HUES6 (cell line): ENCODE data around the gene SRR.
"Not testable (repeated sequence)": the region's sequence is repeated elsewhere in the genome, so short reads cannot be mapped to it uniquely, and the experiment has no call there.

Experiments used
- H3K27ac ChIP-seq: 2 replicates; pipeline ENCODE4 v1.7.0; 2013; ENCODE audit warnings: low read depth, mild to moderate bottlenecking, low read length, inconsistent platforms
- H3K27me3 ChIP-seq: 2 replicates; pipeline ENCODE4 v1.6.1; 2013; ENCODE audit warnings: low read length; ENCODE audit not compliant: control insufficient read depth, insufficient read depth
- H3K36me3 ChIP-seq: 2 replicates; pipeline ENCODE4 v1.6.1; 2013; ENCODE audit warnings: low read length; ENCODE audit not compliant: control insufficient read depth, insufficient read depth
- H3K4me1 ChIP-seq: 2 replicates; pipeline ENCODE4 v1.6.1; 2013; ENCODE audit warnings: low read length; ENCODE audit not compliant: control insufficient read depth, insufficient read depth
- H3K4me3 ChIP-seq: 2 replicates; pipeline ENCODE4 v1.5.1; 2013; ENCODE audit warnings: low read depth, low read length
- H3K9ac ChIP-seq: one replicate; pipeline ENCODE4 v1.6.1; 2013; ENCODE audit warnings: mild to moderate bottlenecking, low read length
- H3K9me3 ChIP-seq: 2 replicates; pipeline ENCODE4 v1.6.1; 2013; ENCODE audit warnings: low read depth, low read length; ENCODE audit not compliant: control insufficient read depth, insufficient read depth

SRR gene, protein sequence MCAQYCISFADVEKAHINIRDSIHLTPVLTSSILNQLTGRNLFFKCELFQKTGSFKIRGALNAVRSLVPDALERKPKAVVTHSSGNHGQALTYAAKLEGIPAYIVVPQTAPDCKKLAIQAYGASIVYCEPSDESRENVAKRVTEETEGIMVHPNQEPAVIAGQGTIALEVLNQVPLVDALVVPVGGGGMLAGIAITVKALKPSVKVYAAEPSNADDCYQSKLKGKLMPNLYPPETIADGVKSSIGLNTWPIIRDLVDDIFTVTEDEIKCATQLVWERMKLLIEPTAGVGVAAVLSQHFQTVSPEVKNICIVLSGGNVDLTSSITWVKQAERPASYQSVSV

DNA sequence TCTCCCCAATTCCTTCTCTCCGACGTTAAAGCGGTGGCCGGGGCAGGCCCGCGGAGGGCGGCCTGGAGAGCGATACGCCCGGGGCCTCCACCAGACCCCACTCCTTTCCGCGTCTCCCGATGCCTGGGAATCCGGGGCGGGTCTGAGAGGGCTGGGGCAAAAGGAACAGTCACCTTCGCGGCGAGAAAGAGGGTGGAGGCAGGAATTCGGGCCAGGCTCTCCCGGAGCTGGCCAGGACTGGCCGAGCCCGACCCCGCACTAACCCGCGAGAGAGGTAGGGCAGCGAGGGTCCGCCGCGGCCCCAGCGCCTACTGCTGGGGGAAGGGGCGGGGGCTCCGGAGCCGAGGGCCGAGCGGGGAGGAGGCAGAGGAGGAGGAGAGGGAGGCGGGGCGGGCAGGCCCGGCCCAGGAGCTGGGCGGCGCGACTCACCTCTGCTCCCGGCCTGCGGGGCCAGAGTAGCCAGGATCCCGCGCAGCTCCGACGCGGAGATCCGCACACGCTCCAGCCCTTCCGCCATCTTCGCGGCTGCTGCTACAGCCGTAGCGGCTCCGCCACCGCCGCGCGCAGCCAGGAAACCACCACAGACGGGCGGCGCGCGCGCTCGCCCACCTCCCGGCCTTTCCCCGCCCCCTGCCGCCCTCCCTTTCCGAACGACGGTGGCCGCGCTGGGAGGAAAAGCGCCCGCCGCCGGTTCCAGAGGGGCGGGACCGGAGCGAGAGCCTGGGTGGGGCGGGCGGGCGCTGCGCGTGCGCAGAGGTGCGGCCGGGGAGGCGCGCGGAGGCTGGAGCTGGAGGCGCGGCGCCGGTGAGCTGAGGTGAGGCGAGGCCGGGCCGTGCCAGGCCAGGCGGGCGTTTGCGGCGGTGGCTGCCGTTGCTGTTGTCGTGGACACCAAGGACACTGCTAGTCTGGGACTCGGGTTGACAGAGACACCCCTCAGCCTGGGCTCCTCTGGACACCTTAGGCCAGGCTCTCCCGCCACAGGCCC, at the start of gene SRR, which contains the start of gene SMG6:
Gene SRR (plus strand): TSS at position 747 of the 985 bp plus-strand sequence. CDS start 11,611 bp downstream, outside the sequence.
Gene SMG6 (minus strand): TSS at position 582 of the 985 bp plus-strand sequence. CDS start 65 bp downstream, at position 517.
- no peaks in the 10 kb centered on the region for H3K27me3 ChIP-seq
- no peaks in the 10 kb centered on the region for H3K4me1 ChIP-seq
- H3K27ac ChIP-seq, result peak within 1 kb of the TSS; percentile 68
- peaks cover 18% of the 10 kb centered on the region for H3K36me3 ChIP-seq
- H3K4me3 ChIP-seq, result peak within 1 kb of the TSS; percentile 81
- H3K9ac ChIP-seq, result peak within 1 kb of the TSS; percentile 85
- H3K9me3 ChIP-seq, result no peaks in the 10 kb centered on the region

DNA sequence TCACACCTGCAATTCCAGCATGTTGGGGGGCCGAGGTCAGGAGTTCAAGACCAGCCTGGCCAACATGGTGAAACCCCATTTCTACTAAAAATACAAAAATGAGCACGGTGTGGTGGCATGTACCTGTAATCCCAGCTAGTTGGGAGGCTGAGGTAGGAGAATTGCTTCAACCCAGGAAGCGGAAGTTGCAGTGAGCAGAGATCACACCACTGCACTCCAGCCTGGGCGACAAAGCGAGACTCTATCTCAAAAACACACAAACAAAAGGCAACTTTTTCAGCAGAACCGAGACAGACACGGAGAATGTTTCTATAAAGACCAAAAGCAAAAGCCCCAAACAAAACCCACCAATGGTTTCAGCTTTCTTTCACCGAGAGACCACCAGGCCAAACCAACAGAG, 44.9 kb upstream of the SRR start:
- H3K36me3 ChIP-seq, result peaks cover 13% of the 10 kb centered on the region
- H3K27me3 ChIP-seq, H3K9me3 ChIP-seq, H3K4me3 ChIP-seq, H3K27ac ChIP-seq, H3K9ac ChIP-seq, H3K4me1 ChIP-seq: not testable (repeated sequence)

DNA sequence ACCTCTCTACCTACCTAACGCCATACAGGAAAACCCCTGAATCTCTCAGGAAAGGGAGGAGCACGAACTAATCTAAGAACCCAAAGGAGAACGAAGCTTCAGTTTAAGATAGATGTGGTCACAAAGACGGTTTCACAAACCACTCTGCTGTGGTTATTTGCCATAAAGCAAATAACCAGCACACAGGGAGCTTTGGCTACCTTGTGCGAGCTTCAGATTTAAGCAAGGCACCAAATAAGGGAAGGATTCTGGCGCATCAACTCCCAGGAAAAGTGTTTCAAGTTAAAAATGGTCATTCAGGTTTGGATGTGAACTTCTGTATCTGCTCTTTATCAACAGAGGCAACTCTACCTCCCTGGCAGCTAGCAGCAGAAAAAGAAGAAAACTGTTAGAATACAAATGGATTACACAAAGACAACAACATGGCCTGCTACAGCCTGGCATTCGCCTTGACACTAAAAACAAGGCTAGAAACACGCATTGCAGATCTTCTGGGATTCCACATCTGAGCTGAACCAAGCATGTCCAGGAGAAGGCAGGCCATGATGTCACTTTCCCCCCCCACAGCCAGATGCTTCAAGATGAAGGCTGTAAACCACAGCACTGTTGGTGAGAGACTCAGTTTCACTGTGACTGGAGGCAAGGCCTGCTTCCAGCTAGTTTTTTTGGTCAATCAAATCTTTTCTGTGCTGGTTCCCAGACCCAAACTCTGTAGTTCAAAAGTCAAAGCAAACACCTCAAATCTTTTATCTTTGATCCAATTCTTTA, 43.8 kb upstream of the SRR start:
- Histone ChIP-seq H3K36me3 (peaks cover 9% of the 10 kb centered on the region; the same call in 1 of the 2 replicates), H3K27me3 (no peaks in the 10 kb centered on the region), H3K9me3 (no peaks in the 10 kb centered on the region), H3K4me3 (no peak overlapping the region), H3K4me1 (no peaks in the 10 kb centered on the region), H3K27ac (no peak overlapping the region), H3K9ac (no peak overlapping the region)

DNA sequence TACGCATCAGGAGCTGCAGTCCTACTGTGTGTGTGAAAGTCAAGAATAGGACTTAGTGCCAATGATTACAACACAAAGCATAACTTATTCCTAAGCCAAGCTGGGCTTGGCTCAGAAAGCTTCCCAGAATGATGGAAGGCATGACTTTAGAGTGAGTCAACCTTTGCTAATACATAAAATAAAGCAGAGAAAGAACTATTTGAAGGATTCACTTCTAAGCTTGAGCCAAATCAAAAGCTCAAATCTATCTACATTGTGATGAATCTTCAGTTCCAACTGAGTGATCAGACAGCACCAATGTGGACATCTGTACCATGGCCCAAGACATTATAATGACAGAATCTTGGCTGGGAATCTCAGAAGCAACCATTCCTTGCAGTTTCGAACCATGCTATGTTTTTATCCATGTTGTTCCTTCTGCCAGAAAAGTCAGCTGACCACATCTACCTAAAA, 41.6 kb upstream of the SRR start:
- Histone ChIP-seq H3K9me3 (no peaks in the 10 kb centered on the region), H3K27ac (no peak overlapping the region), H3K4me1 (no peaks in the 10 kb centered on the region), H3K27me3 (no peaks in the 10 kb centered on the region), H3K9ac (no peak overlapping the region), H3K4me3 (no peak overlapping the region), H3K36me3 (peaks cover 7% of the 10 kb centered on the region; the same call in 1 of the 2 replicates)

DNA sequence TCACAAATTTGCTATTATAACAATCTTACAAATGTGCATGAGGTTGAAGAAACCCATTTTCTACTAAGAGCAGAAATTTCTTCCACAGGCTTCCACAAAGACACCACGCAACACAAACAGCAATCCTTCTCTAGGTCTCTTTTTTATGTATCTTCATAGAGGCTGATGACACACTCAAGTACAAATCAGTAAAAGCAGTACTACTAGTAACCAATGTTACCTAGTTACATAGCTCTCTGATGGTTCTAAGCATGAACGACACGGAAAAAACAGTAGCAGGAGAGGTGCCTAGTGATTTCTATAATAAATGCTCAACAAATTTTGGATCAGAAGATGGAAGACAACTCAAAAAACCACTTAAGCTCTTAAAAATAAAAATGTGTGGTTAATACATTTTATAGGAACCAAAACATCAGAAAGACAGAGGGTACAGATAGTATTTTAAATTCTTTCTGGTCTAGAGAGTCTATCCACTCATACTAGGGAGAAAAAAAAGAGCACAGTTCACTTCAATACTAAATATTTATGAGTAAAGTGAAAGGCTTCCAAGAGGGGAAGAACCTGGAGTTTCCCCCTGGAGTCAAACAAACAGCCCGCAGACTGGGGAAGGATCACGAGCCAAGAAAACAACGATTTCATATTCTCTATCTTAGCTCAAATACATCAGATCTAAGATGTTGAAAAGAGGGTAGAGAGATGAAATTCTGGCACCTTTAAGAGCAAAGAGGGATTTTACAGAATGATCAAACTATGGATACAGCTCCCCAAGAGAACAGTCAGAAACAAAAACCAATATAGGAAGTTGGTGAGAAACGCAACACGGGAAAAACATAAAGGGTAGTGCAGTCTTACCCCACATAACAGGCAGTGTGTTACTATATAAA, 40.3 kb upstream of the SRR start:
- Histone ChIP-seq H3K27ac (no peak overlapping the region), H3K4me3 (no peak overlapping the region), H3K4me1 (no peaks in the 10 kb centered on the region)

DNA sequence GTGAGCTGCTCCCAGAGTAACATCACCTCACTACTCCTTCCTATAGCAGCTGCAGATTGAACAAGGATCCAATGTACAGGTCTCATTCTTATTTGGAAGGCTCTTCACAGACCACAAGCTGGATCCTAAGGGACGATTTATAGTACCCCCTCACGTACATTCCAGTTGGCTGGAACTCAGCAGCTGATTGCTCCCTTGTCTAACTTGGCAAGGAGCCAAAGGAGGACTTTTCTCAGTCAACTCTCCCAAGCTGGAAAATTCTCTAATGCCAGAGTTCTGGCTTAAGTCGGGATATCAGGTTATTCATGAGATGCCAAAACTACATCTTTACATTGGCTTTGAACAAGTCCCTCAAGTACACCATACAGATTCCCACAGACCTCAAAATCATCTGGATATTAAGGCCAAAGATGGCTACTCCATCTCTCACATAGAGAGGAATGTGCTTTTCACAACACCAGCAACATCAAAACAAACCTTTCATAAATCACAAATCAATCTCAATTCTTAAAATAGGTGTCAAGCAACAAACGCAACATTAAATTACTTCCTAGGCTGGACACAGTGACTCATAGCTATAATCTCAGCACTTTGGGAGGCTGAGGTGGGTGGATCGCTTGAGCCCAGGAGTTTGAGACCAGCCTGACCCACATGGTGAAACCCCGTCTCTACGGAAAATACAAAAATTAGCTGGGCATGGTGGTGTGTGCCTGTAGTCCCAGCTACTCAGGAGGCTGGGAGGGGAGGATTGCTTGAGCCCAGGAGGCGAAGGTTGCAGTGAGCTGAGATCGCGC, 39.5 kb upstream of the SRR start:
- no peak overlapping the region for H3K27ac ChIP-seq
- H3K4me3 ChIP-seq, result no peak overlapping the region
- peaks cover 11% of the 10 kb centered on the region for H3K36me3 ChIP-seq
- H3K9ac ChIP-seq, result no peak overlapping the region
- H3K9me3 ChIP-seq, result no peaks in the 10 kb centered on the region
- no peaks in the 10 kb centered on the region for H3K27me3 ChIP-seq
- H3K4me1 ChIP-seq, result no peaks in the 10 kb centered on the region

More for the DNA sequence above, 40.3 kb upstream of the SRR start:
- Histone ChIP-seq H3K9ac (no peak overlapping the region), H3K27me3 (no peaks in the 10 kb centered on the region), H3K36me3 (peaks cover 11% of the 10 kb centered on the region), H3K9me3 (no peaks in the 10 kb centered on the region)

DNA sequence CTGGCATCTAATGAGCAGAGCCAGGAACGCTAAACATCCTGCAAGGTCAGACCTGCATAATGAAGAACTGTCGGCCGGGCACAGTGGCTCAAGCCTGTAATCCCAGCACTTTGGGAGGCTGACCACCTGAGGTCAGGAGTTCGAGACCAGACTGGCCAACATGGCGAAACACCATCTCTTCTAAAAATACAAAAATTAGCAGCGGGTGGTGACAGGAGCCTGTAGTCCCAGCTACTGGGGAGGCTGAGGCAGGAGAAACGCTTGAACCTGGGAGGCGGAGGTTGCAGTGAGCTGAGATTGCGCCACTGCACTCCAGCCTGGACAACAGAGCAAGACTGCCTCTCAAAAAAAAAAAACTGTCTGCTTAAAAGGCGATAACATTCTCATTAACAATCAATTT, 38.6 kb upstream of the SRR start:
- H3K9ac ChIP-seq, H3K27me3 ChIP-seq, H3K4me1 ChIP-seq, H3K4me3 ChIP-seq, H3K27ac ChIP-seq, H3K9me3 ChIP-seq: not testable (repeated sequence)
- peaks cover 14% of the 10 kb centered on the region for H3K36me3 ChIP-seq

DNA sequence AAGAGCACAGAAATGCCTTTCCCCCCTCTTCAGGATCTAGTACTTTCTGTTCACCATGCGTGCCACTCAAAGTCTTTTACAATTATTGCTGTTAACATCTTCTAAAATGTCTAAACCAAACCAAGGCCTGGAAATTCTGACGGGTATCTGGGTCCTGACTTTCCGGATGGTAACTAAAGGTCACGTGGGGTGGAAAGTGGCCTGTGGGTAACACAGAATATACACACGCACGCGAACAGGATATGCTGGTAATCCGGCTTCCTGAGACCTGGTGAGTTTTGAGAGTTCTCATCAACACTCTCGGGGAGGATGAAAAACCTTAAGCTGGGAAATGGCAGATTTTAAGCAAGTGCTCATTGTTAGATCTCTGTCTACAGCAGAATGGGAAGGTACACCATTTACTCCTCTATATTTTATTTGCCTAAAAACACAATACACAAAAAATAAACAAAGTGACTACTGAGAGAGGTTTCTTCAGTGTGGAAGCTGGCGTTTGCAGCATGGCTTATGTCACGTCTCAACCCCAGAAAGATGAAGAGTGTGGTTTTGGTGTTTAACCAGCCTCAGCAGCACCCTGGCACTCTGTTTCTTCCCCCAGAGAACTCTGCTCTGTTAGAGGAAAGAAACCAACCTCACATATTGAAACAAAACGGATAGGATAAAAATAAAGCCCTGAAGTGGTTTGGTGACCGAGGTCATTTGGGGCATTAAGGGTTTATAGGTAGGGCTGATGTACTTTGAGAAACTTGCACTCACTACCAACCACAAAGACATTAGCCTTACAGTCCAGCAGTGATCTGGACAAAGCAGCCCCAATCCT, 37.5 kb upstream of the SRR start:
- no peaks in the 10 kb centered on the region for H3K27me3 ChIP-seq
- H3K9ac ChIP-seq, result no peak overlapping the region
- no peak overlapping the region for H3K27ac ChIP-seq
- no peaks in the 10 kb centered on the region for H3K4me1 ChIP-seq
- H3K36me3 ChIP-seq, result peaks cover 19% of the 10 kb centered on the region
- H3K9me3 ChIP-seq, result no peaks in the 10 kb centered on the region
- H3K4me3 ChIP-seq, result no peak overlapping the region

DNA sequence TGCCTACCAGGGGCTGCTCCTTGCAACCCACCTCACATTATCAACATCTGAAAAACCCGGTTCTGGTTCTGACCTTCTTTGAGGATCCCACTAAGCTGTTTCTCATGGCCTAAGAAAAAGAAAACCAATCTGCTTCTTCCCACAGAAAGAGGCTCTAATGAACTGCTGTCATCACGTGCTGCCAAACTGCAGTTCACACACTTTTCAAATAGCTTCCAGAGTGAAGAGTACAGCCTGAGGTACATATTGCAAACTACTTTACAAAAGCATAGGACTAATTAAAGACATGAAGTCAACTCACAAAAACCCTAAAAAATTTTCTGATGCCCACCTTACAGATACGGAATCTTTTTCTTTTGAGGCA, 36.9 kb upstream of the SRR start:
- Histone ChIP-seq H3K36me3 (peaks cover 21% of the 10 kb centered on the region), H3K27me3 (no peaks in the 10 kb centered on the region), H3K9me3 (no peaks in the 10 kb centered on the region), H3K9ac (no peak overlapping the region), H3K4me1 (no peaks in the 10 kb centered on the region), H3K27ac (no peak overlapping the region), H3K4me3 (no peak overlapping the region)
